ENCODE results near the gene GSTA3. TPM values are rescaled to one million over a fixed set of nuclear protein-coding genes. Genes with fewer than 3 reads are reported as not detected.
"Not testable (repeated sequence)": the region's sequence is repeated elsewhere in the genome, so short reads cannot be mapped to it uniquely, and the experiment has no call there.

GSTA3 gene
- total and polyA plus RNA-seq, 2 donors (not counting 3 experiments of a cell fraction or from before 2014, with no cell fraction given): not detected

DNA sequence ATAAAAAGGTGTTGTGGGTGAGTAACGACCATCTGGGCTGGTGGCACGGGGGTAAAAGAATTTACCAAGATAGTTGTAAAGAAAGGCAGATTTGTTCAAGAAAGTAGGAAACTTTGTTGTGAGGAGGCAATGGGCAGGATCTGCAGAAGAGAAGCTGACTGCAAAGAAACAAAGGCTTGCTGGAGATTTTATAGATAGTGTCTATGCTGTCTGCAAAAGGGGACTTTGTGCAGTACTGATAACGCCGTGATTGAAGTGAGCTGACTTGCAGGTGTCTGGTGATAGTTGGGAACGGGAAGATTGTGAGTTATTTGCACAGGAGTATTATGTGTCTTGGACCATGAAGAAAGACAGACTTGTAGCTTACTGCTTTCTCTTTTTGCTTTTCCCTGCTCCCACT is 36.8 kb upstream of the GSTA3 start:
- H3K9me3 ChIP-seq (replicated peaks; ENCODE audit: control insufficient read depth, insufficient read depth, low read length): no peaks in the 10 kb centered on the region
- no peak overlapping the region for H3K27ac ChIP-seq (ENCODE audit: insufficient read depth, low read depth, low read length)
- peaks cover 8 to 9% of the 10 kb centered on the region in 2 experiments for H3K27me3 ChIP-seq (ENCODE audit: control insufficient read depth in 2 of 2, insufficient read depth in 2 of 2, low read length in 2 of 2)
- CTCF ChIA-PET: interaction anchor here (1.5 kb wide), 1 partner anchor 11 kb away, joined by 4 read pairs; no protein-coding TSS in a partner anchor
- dilution Hi-C loops (cut with MboI; ENCODE audit: extremely low pct_ligation_motif_present, low sequenced_read_pairs) (no loop called here), intact Hi-C loops (cut with micrococcal nuclease) (loop anchor here (5.0 kb wide), 1 partner anchor 844 kb away; no protein-coding TSS in a partner anchor)
- H3K79me2 ChIP-seq (ENCODE audit: control insufficient read depth, insufficient read depth, low read length): no peaks in the 10 kb centered on the region
- FAIRE-seq (no peak), DNase-seq (ENCODE audit: low read depth, low spot score) (no peak)
- H2AFZ ChIP-seq (ENCODE audit: low read depth, low read length): no peak overlapping the region
- no peaks in the 10 kb centered on the region for H3K4me1 ChIP-seq (ENCODE audit: control insufficient read depth, extremely low read depth, insufficient read depth, low read length)
- H3K4me3 ChIP-seq (replicated peaks in 1 of 3; ENCODE audit: insufficient read depth in 1 of 3, low read depth in 1 of 3, low read length in 3 of 3): no peak overlapping the region
- TF ChIP-seq JUN (IDR thresholded peaks at IDR 0.05; ENCODE audit: borderline replicate concordance, insufficient read depth, insufficient read length, low read depth): no peak
- TF ChIP-seq POLR2AphosphoS5 (IDR thresholded peaks at IDR 0.05; ENCODE audit: insufficient read depth, low read depth, low read length): no peak
- TF ChIP-seq CTCF (IDR thresholded peaks at IDR 0.05; ENCODE audit: extremely low read depth in 1 of 2, insufficient read depth in 1 of 2, low read depth in 1 of 2, low read length in 2 of 2): no peak
- TF ChIP-seq MAX (IDR thresholded peaks at IDR 0.05; ENCODE audit: insufficient read depth, insufficient read length): no peak
- no peak for TF ChIP-seq POLR2A (IDR thresholded peaks at IDR 0.05; ENCODE audit: low read depth, low read length)
- no peak for TF ChIP-seq MYC (IDR thresholded peaks at IDR 0.05; ENCODE audit: low read depth, low read length)
- no peak for TF ChIP-seq EZH2 (IDR thresholded peaks at IDR 0.05; ENCODE audit: borderline replicate concordance, low read depth, low read length, severe bottlenecking)
- TF ChIP-seq GATA2 (IDR thresholded peaks at IDR 0.05; ENCODE audit: insufficient read depth, insufficient read length, low read depth, low read length): no peak
- no peak for TF ChIP-seq FOS (IDR thresholded peaks at IDR 0.05; ENCODE audit: borderline replicate concordance, insufficient read depth, low read length)
- POLR2A ChIA-PET: no interaction called here
- H3K9me1 ChIP-seq (replicated peaks; ENCODE audit: control insufficient read depth, extremely low read depth, insufficient read depth, low read length): no peaks in the 10 kb centered on the region
- no TSS peak for BruUV-seq (replicated peaks)
- H3K36me3 ChIP-seq (ENCODE audit: control insufficient read depth in 2 of 2, extremely low read depth in 1 of 2, insufficient read depth in 2 of 2, low read length in 2 of 2): no peaks in the 10 kb centered on the region
- no peak overlapping the region for H3K9ac ChIP-seq (replicated peaks; ENCODE audit: extremely low read depth, insufficient read depth, low read length)
- H3K4me2 ChIP-seq (ENCODE audit: insufficient read depth, low read length): no peak overlapping the region
- H4K20me1 ChIP-seq (replicated peaks; ENCODE audit: control insufficient read depth, extremely low read depth, insufficient read depth, low read length): no peaks in the 10 kb centered on the region

GRCh38 chr6:52942821-52943220 is 33.3 kb upstream of the GSTA3 start:
- H3K9ac ChIP-seq (replicated peaks; ENCODE audit: extremely low read depth, insufficient read depth, low read length); BruUV-seq (replicated peaks); H3K27me3 ChIP-seq (ENCODE audit: control insufficient read depth in 2 of 2, insufficient read depth in 2 of 2, low read length in 2 of 2); POLR2A ChIA-PET; DNase-seq (ENCODE audit: low read depth, low spot score); intact Hi-C loops (cut with micrococcal nuclease); H4K20me1 ChIP-seq (replicated peaks; ENCODE audit: control insufficient read depth, extremely low read depth, insufficient read depth, low read length); FAIRE-seq; H3K36me3 ChIP-seq (ENCODE audit: control insufficient read depth in 2 of 2, extremely low read depth in 1 of 2, insufficient read depth in 2 of 2, low read length in 2 of 2); dilution Hi-C loops (cut with MboI; ENCODE audit: extremely low pct_ligation_motif_present, low sequenced_read_pairs); H3K27ac ChIP-seq (ENCODE audit: insufficient read depth, low read depth, low read length); H3K4me3 ChIP-seq (replicated peaks in 1 of 3; ENCODE audit: insufficient read depth in 1 of 3, low read depth in 1 of 3, low read length in 3 of 3); H3K4me2 ChIP-seq (ENCODE audit: insufficient read depth, low read length); H3K4me1 ChIP-seq (ENCODE audit: control insufficient read depth, extremely low read depth, insufficient read depth, low read length); H3K9me3 ChIP-seq (replicated peaks; ENCODE audit: control insufficient read depth, insufficient read depth, low read length); H2AFZ ChIP-seq (ENCODE audit: low read depth, low read length); H3K79me2 ChIP-seq (ENCODE audit: control insufficient read depth, insufficient read depth, low read length); H3K9me1 ChIP-seq (replicated peaks; ENCODE audit: control insufficient read depth, extremely low read depth, insufficient read depth, low read length): not testable (repeated sequence)
- CTCF ChIA-PET: interaction anchor here (1.2 kb wide), 1 partner anchor 20 kb away, joined by 3 read pairs; no protein-coding TSS in a partner anchor
